ENCODE results near the gene NUP188. TPM values are rescaled to one million over a fixed set of nuclear protein-coding genes. Genes with fewer than 3 reads are reported as not detected.

NUP188 gene
- total RNA-seq, 4 donors from 2014 or later: 21.1 to 62.9 (median 28.6) TPM

GRCh38 chr9:128909859-128910258 lies 37.6 kb upstream of the NUP188 start:
- no peak for TF ChIP-seq CTCF (IDR thresholded peaks at IDR 0.05; ENCODE audit: low read depth)

- no peak for TF ChIP-seq CTCF (IDR thresholded peaks at IDR 0.05; ENCODE audit: low read depth)
Observed at GRCh38 chr9:128910906-128911305, 36.6 kb upstream of the NUP188 start.

GRCh38 chr9:128911529-128912035 lies 35.9 kb upstream of the NUP188 start:
- TF ChIP-seq CTCF (IDR thresholded peaks at IDR 0.05; ENCODE audit: low read depth): no peak

GRCh38 chr9:128912270-128912853 lies 35.1 kb upstream of the NUP188 start:
- TF ChIP-seq CTCF (IDR thresholded peaks at IDR 0.05; ENCODE audit: low read depth): no peak

- TF ChIP-seq CTCF (IDR thresholded peaks at IDR 0.05; ENCODE audit: low read depth): no peak
Observed at GRCh38 chr9:128913048-128913900, 34.2 kb upstream of the NUP188 start.

- no peak for TF ChIP-seq CTCF (IDR thresholded peaks at IDR 0.05; ENCODE audit: low read depth)
Observed at GRCh38 chr9:128913995-128914772, 33.3 kb upstream of the NUP188 start.

- TF ChIP-seq CTCF (IDR thresholded peaks at IDR 0.05; ENCODE audit: low read depth): no peak
Observed at GRCh38 chr9:128916204-128916603, 31.3 kb upstream of the NUP188 start.

Data from subcutaneous adipose tissue (tissue), 4 donors.